Measurements from ENCODE around the gene RPL31. TPM values are rescaled to one million over a fixed set of nuclear protein-coding genes. Genes with fewer than 3 reads are reported as not detected.

Gene RPL31
- polyA plus RNA-seq, 1 donor: 2,352 TPM

GRCh38 chr2:100990166-100990565 lies 11.9 kb upstream of the RPL31 start:
- no peak for DNase-seq

GRCh38 chr2:100990650-100991403 lies 11.3 kb upstream of the RPL31 start:
- DNase-seq: no peak

GRCh38 chr2:100991404-100991773 lies 10.7 kb upstream of the RPL31 start:
- no peak for DNase-seq

- no peak for DNase-seq
Observed at GRCh38 chr2:100992262-100992661, 9.8 kb upstream of the RPL31 start.

DNA sequence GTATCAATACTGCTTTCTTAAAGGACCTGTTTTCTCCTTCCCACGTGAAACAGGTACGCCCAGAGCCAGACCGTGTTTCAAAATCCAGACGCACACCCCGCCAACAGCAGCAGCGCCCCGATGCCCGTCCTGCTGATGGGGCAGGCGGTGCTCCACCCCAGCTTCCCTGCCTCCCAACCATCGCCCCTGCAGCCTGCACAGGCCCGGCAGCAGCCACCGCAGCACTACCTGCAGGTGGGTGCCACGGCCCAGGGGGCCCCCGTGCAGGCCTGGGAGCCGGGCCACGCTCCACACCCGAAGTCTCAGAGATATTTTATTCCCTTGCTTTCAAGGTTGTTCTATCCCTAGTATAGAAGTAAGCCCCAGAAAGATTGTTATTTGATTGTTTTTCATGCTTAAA lies 8.8 kb upstream of the RPL31 start:
- no peak for DNase-seq

DNA sequence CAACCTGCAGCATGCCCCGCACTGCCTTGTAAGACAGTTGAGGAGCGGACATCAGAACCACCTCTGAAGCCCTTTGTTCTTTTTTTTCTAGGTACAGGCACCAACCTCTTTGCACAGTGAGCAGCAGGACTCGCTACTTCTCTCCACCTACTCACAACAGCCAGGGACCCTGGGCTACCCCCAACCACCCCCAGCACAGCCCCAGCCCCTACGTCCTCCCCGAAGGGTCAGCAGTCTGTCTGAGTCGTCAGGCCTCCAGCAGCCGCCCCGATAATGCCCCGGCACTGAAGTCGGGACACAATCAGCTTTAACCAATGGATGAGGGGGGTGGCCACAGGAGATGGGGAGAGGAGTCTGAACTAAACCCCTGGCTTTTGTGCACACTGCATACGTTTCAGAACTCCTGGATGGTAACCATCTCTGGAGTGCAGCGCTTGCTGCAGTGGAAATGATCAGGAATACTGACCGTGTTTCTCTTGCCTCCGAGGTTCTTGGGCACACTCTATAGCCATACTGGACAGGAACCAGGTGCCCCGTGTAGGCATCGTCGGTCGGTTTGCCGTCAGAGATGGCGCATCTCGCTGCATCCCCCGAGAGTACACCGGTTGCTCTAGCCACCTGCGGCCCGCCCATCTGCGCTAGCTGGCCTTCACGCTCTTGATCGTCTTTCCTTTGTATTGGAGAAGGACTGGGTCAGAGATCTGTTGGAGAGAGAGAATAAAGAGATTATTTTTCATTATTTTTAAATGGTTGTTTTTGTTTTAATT lies 6.6 kb upstream of the RPL31 start:
- DNase-seq: no peak

GRCh38 chr2:100997509-100998234 lies 4.4 kb upstream of the RPL31 start:
- no peak for DNase-seq

GRCh38 chr2:100998235-100998573 lies 3.9 kb upstream of the RPL31 start:
- no peak for DNase-seq

GRCh38 chr2:100999995-101000394 lies 2.1 kb upstream of the RPL31 start:
- no peak for DNase-seq

- no peak for DNase-seq
Observed at GRCh38 chr2:101002562-101003277, 631 bp downstream of the RPL31 start.

DNA sequence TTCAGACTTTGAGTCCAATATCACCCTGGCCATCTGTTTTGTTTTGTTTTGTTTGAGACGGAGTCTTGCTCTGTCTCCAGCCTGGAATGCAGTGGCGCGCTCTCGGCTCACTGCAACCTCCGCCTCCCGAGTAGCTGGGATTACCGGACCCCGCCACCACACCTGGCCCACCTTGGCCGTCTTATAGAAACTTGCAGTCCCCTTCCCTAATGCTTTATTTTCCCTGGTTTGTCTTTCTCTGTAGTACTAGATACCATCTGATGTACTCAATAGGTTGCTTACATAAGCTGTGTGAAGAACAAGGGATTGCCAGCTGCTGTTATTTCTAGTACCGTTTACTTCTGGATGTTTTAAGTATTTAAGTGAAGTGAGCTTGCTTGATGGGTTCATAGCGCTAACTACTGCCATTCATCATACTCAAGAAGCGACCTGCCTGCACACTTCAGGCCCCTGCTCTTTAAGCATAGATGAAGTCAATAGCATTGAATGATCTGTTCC lies 1.2 kb downstream of the RPL31 start:
- DNase-seq: no peak

GRCh38 chr2:101004620-101005325 lies 2.7 kb downstream of the RPL31 start:
- DNase-seq: no peak

DNA sequence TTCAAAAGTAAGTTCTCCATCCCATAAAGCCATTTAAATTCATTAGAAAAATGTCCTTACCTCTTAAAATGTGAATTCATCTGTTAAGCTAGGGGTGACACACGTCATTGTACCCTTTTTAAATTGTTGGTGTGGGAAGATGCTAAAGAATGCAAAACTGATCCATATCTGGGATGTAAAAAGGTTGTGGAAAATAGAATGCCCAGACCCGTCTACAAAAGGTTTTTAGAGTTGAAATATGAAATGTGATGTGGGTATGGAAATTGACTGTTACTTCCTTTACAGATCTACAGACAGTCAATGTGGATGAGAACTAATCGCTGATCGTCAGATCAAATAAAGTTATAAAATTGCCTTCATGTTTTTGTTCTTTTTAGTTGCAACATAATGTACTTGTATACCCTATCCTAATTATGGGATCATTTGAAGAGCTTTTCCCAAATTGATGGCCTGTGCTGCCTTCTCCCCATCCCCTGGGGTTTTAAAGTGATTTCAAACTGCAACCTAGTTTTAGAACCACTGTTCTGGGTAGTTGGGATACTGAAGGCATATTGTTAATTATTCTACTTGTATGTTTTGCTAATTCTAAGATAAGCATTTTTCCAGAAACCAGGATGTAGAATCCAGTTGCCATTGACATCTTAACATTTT lies 4.1 kb downstream of the RPL31 start:
- no peak for DNase-seq

DNA sequence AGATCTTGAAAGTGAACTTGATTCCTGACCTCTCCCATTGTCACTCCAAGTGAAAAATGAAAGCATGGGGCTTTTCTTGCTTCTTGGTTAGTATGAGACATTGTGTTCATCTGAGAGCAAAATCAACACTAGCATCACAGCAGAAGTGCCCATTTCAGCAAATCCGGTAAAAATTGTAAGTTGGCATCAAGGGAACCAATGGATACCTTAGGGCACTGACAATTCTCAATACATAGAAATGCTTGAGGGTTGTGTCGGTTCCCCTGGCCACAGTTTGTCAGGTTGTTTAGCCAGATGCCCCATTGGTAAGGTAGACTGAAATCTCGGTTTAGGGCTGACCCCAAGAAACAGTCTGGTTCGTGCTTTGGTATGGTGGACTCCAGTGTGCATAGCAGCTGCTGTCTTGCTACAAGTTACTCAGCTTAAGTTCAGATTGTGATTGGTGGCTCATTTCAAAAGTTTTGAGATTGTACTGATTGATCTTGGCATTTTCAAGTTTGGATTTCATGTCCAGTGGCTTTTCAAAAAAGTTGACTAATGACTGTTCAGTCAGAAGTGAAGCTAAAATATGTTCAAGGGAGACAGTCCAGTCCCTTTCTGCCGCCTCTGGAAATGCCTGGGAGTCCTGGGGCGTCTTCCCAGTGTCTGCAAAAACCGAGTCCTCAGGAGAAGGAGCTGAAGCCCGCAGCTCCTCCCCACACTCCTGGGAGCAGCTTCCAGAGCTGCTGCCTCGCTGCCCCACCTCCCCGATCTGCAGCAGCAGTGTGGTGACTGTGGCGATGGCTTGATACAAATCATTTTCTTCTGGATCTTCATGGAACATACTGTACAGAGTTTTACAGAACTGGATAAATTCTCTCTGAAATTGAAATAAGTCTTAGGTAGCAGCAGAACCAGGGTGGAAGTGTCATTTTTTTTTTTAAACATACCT lies 5.6 kb downstream of the RPL31 start:
- DNase-seq: no peak

- DNase-seq: no peak
Observed at GRCh38 chr2:101011152-101011551, 9.1 kb downstream of the RPL31 start.

GRCh38 chr2:101012054-101012705 lies 10.1 kb downstream of the RPL31 start:
- DNase-seq: no peak

DNA sequence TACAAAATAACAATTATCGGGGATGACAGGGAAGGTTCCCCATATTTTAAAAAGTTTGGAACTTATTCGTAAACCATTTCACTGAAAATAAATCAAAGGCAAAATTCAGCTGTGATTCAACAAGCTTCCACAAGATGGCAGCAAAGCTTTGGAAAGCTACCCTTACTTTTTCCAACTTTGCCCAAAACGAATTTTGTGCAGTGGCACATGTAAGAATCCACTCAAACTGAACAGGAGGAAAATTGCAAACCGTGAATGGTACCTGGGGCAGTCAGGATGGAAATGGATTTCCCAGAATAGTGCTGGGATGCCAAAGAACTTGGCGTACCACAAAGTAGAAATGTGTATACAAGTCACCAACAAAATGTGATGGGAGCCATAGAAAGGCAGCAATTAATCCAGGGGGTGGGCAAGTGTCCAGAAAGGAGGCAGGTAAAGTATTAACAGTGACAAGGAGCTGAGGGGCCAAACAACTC lies 10.7 kb downstream of the RPL31 start:
- DNase-seq: peak; percentile 61

DNA sequence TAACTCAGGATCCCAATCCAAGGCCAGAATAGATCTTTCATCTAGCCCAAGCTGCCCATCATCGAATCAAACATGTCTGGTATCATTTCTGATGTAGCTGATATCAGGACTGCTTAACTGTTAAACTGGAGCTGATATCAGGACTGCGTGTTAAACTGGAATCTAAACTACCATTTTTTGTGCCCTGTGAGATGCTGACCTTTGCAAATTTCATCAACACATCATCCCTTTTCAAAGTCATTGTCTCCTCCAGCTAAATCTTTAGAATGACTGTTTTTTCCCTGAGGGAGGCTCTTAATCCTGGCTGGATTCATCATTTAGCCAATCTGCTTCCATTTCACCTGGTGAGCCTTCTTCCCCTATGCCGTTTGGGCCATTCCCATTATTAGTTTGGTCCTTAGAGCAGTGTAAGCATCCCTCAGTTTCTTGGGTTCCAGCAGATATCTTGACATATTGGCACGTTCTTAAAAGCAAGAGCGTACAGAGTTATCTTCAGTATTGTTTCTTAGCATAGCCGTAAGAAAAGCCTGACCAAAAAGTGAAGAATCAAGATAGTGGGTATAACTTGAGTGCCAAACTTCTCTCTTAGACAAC lies 12.3 kb downstream of the RPL31 start:
- no peak for DNase-seq

DNA sequence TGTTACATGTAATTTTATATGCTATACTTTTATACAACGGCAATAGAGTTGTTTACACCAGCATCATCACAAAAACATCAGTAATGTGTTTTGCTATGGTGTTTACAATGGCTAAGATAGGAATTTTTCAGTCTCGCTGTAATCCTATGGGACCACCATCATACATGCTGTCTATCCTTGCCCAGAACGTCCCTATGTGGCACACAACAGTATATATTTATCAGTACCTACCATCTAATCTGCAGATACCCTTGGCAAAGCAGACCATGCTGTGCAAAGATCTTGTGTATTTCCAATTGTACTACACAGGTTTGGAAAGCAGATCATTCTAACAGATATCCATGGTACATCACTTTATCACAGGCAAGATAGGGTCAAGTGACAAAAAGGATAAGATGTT lies 15.3 kb downstream of the RPL31 start:
- no peak for DNase-seq
